ENCODE results near the gene RRP1. TPM values are rescaled to one million over a fixed set of nuclear protein-coding genes. Genes with fewer than 3 reads are reported as not detected.

The RRP1 gene
- total RNA-seq, 1 experiment from 2014 or later = 76.7 TPM

DNA sequence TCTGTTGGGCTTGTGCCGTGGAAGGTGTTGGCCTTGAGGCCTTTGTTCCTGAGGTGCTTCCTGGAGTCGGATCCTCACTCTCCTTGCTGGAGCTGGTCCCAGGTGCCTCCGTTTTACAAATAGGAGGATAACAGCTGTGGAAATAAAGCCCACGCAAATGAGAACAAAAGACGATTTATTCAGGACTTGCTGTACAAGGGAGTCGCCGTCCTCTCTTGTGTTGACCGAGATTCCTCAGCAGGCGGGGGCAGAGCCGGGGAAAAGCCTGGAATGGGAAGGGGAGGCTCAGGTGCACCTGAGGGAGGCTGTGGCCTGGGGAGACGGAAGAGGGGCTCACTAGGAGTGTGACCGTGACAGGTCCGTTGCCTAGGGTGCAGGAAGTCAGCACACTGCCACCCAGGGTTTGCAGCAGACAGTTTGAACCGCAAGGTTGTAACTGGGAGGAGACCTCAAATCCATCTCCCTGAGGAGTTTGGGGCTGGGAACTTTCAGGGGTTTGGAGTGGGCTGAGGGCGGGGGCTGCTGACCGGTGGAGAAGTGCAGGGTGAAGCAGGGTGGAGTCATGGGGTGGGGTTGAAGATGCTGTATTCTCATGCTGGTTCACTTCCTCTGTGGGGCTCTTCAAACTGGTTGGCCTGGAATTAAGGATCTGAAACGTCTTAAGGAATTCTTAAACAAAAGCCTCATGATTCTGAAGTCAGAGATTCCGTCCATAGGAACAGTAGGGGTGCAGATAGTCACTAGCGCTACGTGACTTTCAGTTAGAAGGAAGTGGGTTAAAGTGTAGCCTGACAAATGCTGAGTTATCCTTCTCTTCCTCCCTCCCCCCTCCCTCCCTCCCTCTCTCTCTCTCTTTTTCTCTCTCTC is 10.7 kb upstream of the RRP1 start:
- no peak overlapping the region for H3K23ac ChIP-seq (ENCODE audit: insufficient read length, low read depth, low read length)
- Mint-ChIP-seq H3K4me3 (peak overlapping the region in 1 of 2 experiments; percentile 50; a peak in 1 of 5 replicates), H3K36me3 (ENCODE audit: insufficient read depth in 1 of 3, low read depth in 3 of 3) (peaks cover 5 to 11% (median 10%) of the 10 kb centered on the region in 3 experiments; a peak in 6 of 7 replicates), H3K27ac (peak overlapping the region; percentile 32 to 78 (median 74); a peak in 5 of 7 replicates), H3K27me3 (ENCODE audit: low read depth) (peaks cover 1% of the 10 kb centered on the region), H3K4me1 (peaks cover 23 to 29% of the 10 kb centered on the region in 2 experiments), H3K9me3 (no peaks in the 10 kb centered on the region; a peak in 1 of 5 replicates)
- no peak overlapping the region for H2AK5ac ChIP-seq (ENCODE audit: insufficient read length, low read length)
- no peaks in the 10 kb centered on the region for H3K9me3 ChIP-seq (ENCODE audit: control insufficient read depth, low read depth, low read length)
- no peak overlapping the region for H2AFZ ChIP-seq (ENCODE audit: low read length)
- no peaks in the 10 kb centered on the region for H3K23me2 ChIP-seq (ENCODE audit: insufficient read length, low read depth, low read length, poor library complexity, severe bottlenecking)
- H3T11ph ChIP-seq (ENCODE audit: low read length) = no peak overlapping the region
- H2BK20ac ChIP-seq (ENCODE audit: low read depth, low read length, poor library complexity, severe bottlenecking) = no peak overlapping the region
- H3K4me1 ChIP-seq (ENCODE audit: insufficient read depth, low read length) = peaks cover 3% of the 10 kb centered on the region; the same call in 1 of the 2 replicates
- WGBS (ENCODE audit: extremely low coverage, insufficient read length, low lambda C conversion rate) = no CpG with 5 or more reads among the region's 20 CpGs
- no peak overlapping the region for H3K27ac ChIP-seq (ENCODE audit: insufficient read length, low read depth, low read length)
- H3K4ac ChIP-seq (ENCODE audit: low read depth, low read length) = no peak overlapping the region
- no peak overlapping the region for H4K5ac ChIP-seq (ENCODE audit: insufficient read length, low read depth, low read length)
- no peak overlapping the region for H3K14ac ChIP-seq (ENCODE audit: insufficient read depth, low read length)
- no peak overlapping the region for H2BK12ac ChIP-seq (ENCODE audit: insufficient read length, low read depth, low read length)
- no peak overlapping the region for H2BK5ac ChIP-seq (ENCODE audit: insufficient read length, low read length)
- H2BK15ac ChIP-seq (ENCODE audit: low read depth, low read length) = no peak overlapping the region
- H3K27me3 ChIP-seq (ENCODE audit: insufficient read depth, low read length) = no peaks in the 10 kb centered on the region
- H3K4me2 ChIP-seq (ENCODE audit: insufficient read depth, insufficient read length, low read length) = no peak overlapping the region
- no peaks in the 10 kb centered on the region; the same call in 1 of the 2 replicates for H3K79me2 ChIP-seq (ENCODE audit: insufficient read depth, low read length)
- H3K18ac ChIP-seq (ENCODE audit: insufficient read length, low read depth, low read length) = no peak overlapping the region
- H4K91ac ChIP-seq (ENCODE audit: insufficient read length, low read depth, low read length) = no peak overlapping the region
- H3K9ac ChIP-seq (ENCODE audit: extremely low read depth, insufficient read length, low read length) = no peak overlapping the region
- TF ChIP-seq, protein P1, sequence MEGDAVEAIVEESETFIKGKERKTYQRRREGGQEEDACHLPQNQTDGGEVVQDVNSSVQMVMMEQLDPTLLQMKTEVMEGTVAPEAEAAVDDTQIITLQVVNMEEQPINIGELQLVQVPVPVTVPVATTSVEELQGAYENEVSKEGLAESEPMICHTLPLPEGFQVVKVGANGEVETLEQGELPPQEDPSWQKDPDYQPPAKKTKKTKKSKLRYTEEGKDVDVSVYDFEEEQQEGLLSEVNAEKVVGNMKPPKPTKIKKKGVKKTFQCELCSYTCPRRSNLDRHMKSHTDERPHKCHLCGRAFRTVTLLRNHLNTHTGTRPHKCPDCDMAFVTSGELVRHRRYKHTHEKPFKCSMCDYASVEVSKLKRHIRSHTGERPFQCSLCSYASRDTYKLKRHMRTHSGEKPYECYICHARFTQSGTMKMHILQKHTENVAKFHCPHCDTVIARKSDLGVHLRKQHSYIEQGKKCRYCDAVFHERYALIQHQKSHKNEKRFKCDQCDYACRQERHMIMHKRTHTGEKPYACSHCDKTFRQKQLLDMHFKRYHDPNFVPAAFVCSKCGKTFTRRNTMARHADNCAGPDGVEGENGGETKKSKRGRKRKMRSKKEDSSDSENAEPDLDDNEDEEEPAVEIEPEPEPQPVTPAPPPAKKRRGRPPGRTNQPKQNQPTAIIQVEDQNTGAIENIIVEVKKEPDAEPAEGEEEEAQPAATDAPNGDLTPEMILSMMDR (conservative IDR thresholded peaks at IDR 0.05) = no peak
- H3K79me1 ChIP-seq (ENCODE audit: insufficient read depth, low read depth, low read length, poor library complexity, severe bottlenecking) = no peaks in the 10 kb centered on the region
- no peaks in the 10 kb centered on the region for H4K20me1 ChIP-seq (ENCODE audit: control insufficient read depth, insufficient read depth, insufficient read length)
- H4K8ac ChIP-seq (replicated peaks; ENCODE audit: insufficient read length, low read depth, low read length) = no peak overlapping the region
- H3K56ac ChIP-seq (ENCODE audit: insufficient read length, low read depth, low read length) = no peak overlapping the region
- H2BK120ac ChIP-seq (ENCODE audit: low read depth, low read length, poor library complexity, severe bottlenecking) = no peak overlapping the region
- DNase-seq = no peak

Data from H9 (cell line).